ENCODE results near the gene P2RY6.

The P2RY6 gene

GRCh38 chr11:73320763-73321603 lies 48.8 kb downstream of the P2RY6 start:
- DNase-seq, result no peak

- no peak for DNase-seq
Observed at GRCh38 chr11:73321604-73322381, 49.7 kb downstream of the P2RY6 start.

DNA sequence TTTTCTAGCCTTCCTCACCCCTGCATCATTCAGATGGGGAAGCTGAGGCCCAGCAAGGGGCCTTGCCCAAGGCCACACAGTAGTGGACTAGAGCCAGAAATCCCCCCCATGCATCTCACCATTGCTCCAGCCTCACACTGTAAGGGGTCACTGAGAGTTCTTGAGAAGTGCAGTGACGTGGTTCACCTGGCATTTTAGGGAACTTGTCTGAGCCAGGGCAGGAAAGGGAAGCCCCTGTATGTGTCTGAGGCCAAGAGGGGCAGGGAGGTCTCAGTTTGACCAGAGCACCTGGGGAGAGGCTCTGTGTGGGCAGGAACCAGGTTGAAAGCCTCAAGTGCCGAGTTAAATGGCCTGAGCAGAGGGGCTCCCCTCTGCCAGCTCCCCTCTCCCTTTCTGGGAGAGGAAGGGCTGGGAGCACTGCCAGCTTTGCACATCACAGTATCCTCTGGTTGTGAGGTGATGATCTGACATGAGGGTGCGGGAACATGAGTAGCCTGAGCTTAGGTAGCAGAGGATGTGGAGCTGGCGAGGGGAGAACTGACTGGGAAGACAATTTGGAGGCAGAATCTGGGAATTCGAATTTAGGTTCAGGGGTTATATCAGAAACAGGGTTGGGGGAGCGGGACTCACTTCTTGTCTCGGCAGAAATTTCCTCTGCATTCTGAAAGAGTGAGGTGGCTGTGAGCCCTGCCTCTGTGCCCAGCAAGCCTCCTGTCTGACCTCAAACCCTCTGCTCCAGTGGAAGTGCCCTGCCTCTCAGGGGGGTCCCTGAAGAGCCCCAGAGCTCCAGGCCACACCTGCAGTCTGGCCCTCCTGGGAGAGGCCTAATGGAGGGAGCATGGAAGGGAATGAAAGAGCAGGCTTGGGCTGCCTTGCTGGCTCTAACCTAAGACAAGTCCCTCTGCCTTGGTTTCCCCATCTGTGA lies 50.5 kb downstream of the P2RY6 start:
- DNase-seq, result no peak

GRCh38 chr11:73323464-73323863 lies 51.3 kb downstream of the P2RY6 start:
- no peak for DNase-seq

DNA sequence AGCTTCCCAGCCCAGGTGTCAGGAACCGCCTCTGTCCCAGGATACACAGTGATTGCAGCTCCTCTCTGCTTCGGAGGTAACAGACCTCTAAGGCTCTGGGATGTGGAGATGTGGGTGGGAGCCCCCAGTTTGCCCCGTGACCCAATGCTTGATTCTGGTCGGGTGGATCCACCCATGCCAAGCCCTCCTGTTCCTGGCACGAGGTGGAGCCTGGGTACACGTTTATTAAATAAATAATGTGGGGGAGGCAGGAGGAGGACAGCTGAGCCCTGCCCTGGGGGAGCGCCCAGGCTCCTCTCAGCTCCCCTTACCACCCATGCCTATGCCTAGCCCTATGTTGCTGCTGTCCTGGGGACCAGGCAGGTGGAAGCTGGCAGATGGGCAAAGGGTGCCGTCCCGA lies 52.0 kb downstream of the P2RY6 start:
- DNase-seq, result no peak

DNA sequence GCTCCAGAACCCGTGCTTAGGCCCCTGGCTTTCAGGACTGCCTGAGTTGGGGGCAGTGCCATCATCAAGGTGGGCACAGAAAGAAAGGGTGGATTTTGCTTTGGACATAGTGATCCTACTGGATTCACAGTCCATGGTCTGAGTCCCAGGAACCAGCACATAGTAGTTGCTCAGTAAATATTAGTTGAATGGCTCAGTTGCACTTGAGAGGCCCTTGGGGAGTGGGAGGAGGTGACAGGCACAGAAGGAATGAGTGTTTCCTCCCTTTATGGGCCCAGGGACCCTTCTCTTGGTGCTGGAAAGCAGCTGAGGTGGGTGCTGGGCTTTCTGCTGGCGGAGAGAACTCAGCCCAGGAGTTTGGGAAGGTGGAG lies 52.5 kb downstream of the P2RY6 start:
- DNase-seq, result no peak

GRCh38 chr11:73325036-73325981 lies 53.2 kb downstream of the P2RY6 start:
- DNase-seq, result no peak

GRCh38 chr11:73326929-73327811 lies 55.0 kb downstream of the P2RY6 start:
- DNase-seq, result no peak

- no peak for DNase-seq
Observed at GRCh38 chr11:73327812-73328364, 55.8 kb downstream of the P2RY6 start.

GRCh38 chr11:73330569-73331093 lies 58.5 kb downstream of the P2RY6 start:
- no peak for DNase-seq

GRCh38 chr11:73331138-73331916 lies 59.2 kb downstream of the P2RY6 start:
- no peak for DNase-seq

- no peak for DNase-seq
Observed at GRCh38 chr11:73333173-73333572, 61.0 kb downstream of the P2RY6 start.

DNA sequence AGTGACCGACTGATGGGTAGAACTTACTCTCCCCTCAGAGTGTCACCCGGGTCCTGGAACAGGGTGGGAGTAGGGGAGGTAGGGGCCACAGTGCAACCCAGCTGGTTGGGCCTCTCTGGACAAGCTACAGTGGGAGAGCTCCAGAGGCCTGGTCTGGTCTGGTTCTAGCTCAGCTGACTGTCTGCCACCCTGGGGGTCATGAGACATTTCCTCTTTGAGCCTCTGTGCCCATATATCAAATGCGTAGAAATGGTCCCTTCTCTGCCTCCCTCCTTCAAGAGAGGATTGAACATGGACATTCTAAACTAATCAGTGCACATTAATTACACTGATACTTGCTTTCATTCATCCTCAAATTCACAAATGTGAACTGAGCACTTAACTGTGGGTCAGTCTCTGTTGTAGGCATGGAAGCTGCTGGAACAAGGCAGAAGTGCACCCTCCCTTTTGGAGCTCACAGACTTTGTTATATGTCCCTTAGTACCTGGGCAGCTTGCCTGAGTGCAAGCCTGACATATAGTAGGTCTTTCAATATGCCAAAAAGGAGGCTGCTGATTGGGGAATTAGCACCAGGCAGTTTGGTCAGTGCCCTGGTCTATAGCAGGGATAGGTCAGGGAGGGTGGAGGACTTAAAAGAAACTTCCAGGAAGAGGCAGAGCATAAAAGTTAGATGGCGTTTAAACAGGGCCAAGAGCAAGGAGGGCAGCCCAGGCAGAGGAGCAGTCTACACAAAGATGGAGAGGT lies 61.7 kb downstream of the P2RY6 start:
- no peak for DNase-seq

DNA sequence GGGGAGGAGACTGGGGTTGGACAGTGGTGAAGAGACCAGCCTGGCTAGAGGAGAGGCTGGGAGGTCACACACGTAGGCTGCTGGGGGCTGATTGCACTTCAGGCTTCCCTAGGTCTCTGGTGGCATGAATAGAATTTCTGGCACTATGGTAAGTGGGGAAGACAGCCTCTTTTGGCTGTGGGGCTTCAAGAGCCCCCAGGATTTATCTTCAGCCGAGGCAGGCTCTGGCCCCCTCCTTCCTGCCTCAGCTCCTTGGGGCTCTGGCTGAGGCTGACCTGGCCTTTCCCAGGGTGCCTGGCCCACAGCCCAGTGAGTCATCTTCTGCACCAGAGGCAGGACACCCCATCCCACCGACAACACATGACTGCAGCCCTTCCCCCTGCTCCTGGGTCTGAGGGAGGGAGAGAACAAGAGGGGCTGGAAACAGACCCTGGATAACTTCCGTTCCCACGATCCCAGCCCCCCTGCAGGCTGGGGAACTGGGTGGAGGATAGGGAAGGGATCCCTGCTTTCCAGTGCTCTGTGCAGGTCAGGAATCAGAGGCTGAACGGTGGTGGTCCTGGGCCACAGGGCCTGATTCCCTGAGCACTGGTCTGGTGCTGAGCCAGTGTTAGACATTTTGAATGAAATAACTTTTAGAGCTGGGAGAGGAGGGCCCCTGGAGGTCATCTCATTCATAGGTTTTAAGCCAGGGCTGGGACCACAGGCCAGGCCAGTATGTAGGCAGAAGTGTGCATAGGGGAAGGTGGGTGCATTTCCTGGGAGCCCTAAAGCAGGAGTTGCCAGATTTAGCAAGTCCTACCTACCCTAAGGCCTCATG lies 62.5 kb downstream of the P2RY6 start:
- no peak for DNase-seq

- DNase-seq, result peak; percentile 62
Observed at GRCh38 chr11:73335204-73335923, 63.2 kb downstream of the P2RY6 start.

DNA sequence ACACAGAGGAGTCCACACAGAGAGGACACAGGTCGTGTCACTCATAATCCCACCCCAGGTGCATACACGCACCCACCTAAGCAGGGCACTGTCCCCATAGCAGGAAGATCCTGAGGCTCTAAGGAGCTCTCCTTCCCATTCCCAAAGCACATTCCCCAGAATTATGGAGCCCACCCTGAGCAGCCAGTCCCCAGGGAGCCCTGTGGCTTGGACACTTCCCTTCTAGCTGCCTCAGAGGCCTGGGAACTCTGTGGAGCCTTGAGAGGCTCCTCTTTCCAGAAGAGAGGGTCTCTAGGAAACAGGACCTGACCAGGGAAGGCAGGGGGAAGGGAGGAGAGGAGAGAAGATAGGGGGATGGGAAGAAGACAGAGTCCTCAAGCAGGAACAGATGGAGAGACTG lies 65.7 kb downstream of the P2RY6 start:
- no peak for DNase-seq

GRCh38 chr11:73338279-73338678 lies 66.1 kb downstream of the P2RY6 start:
- no peak for DNase-seq

Data from GOT3 (cell line).